ENCODE measurements around the gene BUB3. TPM values are rescaled to one million over a fixed set of nuclear protein-coding genes. Genes with fewer than 3 reads are reported as not detected.

The BUB3 gene, protein sequence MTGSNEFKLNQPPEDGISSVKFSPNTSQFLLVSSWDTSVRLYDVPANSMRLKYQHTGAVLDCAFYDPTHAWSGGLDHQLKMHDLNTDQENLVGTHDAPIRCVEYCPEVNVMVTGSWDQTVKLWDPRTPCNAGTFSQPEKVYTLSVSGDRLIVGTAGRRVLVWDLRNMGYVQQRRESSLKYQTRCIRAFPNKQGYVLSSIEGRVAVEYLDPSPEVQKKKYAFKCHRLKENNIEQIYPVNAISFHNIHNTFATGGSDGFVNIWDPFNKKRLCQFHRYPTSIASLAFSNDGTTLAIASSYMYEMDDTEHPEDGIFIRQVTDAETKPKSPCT
- 131 and 163 TPM in 2 replicates for total RNA-seq

DNA sequence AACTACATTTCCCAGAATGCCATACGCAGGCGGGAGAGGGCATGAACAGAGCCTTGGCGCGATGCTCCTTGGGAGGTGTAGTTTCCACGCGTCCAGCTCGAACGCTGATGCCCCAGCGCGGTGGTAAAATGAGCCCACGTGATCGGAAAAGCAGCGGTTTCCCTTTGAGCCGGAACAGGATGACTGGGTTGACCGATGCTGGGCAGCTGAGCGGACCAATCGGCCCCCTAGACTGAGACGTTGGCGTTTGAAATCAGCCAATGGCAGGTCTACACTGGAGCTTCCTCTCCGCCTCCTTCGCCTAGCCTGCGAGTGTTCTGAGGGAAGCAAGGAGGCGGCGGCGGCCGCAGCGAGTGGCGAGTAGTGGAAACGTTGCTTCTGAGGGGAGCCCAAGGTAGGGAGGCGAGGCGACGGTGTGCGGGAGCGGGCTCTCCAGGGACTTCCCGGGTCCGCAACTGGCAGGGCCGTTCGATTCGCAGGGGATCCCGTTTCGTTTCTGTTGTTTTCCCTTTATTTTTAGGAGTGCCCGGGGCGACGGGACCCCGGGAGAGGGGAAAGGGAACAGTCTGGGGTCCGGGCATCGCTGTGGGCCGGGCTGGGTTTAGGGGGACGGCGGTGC is at the start of gene BUB3:
Gene BUB3, plus strand, starts transcription at position 311 of the 619 bp plus-strand sequence. CDS start 516 bp downstream, outside the sequence.
- DNase-seq (ENCODE audit: low read depth in 2 of 2): peak; percentile 100

- DNase-seq (ENCODE audit: low read depth in 2 of 2): no peak
Measured at GRCh38 chr10:123109466-123109865, 44.7 kb upstream of the BUB3 start.

- no peak for DNase-seq (ENCODE audit: low read depth in 2 of 2)
Measured at GRCh38 chr10:123117644-123118417, 36.4 kb upstream of the BUB3 start.

- DNase-seq (ENCODE audit: low read depth in 2 of 2): no peak
Measured at GRCh38 chr10:123119081-123119480, 35.1 kb upstream of the BUB3 start.

GRCh38 chr10:123126246-123126645 is 28.0 kb upstream of the BUB3 start:
- DNase-seq (ENCODE audit: low read depth in 2 of 2): no peak

- DNase-seq (ENCODE audit: low read depth in 2 of 2): no peak
Measured at GRCh38 chr10:123129618-123130271, 24.5 kb upstream of the BUB3 start.

DNA sequence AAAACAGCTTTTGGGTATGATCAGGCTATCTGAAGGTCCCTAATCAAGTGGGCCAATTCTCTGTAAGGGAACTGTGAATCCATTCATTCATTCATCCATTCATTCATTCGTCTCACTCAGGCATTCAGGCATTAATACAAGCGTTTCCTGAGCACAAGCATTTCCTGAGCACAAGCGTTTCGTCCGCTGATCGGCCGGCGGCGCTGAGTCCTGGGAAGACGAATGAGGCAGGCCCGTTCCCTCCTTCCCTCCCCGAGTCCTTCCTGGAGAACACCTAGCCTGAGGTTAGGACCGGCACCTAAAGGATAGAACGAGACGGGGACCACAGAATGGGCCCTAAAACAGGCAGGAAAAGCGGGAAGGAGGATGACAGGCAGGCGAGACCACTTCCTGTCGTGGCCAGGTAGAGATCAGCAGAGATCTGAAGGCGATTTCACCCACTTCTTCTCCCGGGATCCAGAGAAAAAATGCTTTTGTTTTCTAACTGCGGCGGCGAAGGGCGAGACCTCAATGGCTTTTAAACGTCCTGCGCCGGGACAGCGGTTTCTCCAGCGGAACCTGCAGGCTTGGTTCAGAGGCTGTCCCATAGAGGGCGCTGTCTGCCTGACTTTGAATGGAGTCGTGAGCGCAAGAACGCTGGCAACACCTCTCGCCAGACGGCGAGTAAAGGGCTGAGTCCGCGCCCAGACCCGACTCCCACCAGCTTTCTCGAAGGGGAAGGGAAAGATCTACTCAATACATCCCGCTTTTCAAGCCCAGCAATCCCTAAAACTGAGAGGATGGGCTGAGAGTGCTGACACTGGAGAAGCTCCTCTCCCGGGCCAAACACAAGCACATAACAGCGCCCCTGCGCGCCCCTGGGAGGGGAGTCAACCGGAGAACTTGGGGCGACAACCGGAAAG is 21.4 kb upstream of the BUB3 start:
- DNase-seq (ENCODE audit: low read depth in 2 of 2): peak; percentile 86 to 89

DNA sequence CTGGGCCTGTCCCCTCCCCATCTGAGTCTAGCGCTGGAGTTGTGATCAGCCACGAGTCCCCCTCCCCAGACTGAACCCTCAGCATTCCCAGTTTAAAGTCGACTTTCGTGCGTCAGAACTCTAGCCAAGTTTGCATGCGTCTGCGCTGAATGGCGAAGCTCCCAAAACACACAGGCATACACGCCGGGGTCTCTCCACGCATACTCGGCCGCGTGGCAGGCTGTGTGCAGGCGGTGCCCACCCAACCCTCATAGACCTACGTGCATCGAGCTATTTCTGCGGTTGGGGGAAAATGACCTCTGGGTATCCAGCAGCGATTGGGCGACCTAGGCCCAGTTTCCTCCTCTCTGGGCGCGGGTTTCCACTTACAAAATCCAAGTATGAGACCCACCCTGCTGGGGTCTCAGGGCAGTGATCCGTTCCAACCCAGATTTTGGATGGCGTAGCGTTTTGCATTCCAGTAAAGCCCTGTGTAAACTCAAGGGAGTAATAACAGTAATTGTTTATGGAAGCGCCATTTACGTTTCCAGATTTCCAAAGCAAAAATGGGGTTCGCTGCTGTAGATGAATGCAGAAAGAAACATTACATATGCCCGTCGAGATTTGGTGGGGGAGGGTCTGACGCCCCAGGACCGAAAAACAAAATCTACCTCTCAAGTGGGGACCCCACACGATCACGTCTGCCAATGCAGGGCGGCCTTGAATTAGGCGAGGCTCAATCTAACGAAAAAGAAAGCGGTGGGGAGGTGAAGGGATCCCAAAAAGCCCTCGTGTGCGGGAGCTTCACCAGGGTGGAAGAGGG is 20.5 kb upstream of the BUB3 start:
- DNase-seq (ENCODE audit: low read depth in 2 of 2): no peak

GRCh38 chr10:123134343-123134914 is 19.8 kb upstream of the BUB3 start:
- no peak for DNase-seq (ENCODE audit: low read depth in 2 of 2)

DNA sequence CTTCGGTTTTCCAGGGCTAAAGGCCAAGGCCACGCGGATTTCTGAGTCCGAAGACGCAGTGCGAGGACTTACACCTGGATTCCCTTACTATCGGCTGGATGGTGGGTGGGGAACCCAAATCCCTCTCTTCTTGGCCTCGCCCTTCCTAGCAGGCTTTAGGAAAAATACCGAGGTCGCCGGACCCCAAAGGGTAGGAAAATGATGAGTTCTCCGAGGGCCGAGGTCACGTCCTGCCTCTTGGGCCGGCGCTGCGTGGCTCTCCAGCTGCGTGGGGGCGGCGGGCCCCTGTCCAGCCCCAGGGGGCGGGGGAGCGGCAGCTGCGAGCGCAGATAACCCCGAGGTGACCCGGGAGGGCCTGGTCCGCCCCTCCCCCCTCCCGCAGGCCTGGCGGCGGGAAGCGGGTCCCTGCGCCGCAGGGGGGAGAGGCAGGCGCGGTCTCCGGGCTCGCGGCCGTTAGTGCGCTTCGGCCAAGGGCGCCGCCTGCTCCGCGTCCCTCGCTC is 19.2 kb upstream of the BUB3 start:
- no peak for DNase-seq (ENCODE audit: low read depth in 2 of 2)

DNA sequence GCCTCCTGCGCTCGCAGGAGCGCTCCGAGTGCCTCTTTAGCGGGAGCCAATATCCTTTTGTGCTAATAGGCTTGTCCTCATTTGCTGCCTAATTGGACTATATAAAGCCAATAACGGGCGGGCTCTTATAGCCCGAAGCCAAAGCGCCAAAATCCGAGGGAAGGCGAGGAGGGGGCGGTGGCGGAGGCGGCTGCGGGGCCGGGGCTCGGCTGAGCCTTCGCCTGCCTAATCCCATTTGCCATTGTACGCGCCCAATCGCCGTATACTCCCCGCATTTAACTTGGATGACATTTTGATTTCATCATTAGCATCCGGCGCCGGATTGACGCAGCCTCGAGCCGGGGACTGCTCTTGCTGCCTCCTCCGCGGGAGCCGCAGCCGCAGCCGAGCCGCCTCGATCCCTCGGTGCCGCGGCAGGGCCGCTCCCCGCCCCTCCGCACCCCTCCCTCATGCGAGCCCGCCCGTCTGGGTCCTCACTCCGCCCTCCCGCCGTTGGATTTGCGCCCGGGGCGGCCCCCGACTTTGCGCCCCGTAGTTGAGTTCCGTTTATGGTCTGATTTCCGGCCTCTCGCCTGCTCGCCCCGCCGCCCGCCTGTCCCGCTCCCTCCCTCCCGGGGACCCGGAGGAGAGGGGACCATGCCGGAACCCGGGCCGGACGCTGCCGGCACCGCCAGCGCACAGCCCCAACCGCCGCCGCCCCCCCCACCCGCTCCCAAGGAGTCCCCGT is 18.6 kb upstream of the BUB3 start, which contains the start of gene HMX3:
Gene HMX3, plus strand, starts transcription at position 556 of the 727 bp plus-strand sequence. Its CDS starts 81 bp downstream, at position 637.
- DNase-seq (ENCODE audit: low read depth in 2 of 2): no peak

DNA sequence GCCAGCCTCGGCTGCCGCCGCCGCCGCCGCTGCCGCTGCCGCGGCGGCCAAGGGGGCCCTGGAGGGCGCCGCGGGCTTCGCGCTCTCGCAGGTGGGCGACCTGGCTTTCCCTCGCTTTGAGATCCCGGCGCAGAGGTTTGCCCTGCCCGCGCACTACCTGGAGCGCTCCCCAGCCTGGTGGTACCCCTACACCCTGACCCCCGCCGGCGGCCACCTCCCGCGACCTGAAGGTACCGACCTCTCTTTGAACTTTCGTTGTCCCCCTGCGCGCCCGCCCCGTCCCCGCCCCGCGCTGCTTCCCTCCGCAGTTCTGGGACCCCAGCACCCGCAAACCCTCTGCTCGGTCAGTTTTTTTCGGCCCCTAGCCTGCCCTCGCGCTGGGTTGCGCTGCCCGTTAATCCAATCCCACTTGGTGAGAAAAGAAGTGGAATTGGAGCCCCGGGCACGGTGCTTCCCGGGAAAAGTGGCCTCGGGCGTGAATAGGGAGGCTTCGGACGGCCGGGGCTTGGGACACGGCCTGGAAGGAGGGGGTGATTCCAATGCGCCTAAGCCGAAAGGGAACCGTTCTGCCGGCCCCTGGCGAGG is 17.9 kb upstream of the BUB3 start:
- DNase-seq (ENCODE audit: low read depth in 2 of 2): no peak

DNA sequence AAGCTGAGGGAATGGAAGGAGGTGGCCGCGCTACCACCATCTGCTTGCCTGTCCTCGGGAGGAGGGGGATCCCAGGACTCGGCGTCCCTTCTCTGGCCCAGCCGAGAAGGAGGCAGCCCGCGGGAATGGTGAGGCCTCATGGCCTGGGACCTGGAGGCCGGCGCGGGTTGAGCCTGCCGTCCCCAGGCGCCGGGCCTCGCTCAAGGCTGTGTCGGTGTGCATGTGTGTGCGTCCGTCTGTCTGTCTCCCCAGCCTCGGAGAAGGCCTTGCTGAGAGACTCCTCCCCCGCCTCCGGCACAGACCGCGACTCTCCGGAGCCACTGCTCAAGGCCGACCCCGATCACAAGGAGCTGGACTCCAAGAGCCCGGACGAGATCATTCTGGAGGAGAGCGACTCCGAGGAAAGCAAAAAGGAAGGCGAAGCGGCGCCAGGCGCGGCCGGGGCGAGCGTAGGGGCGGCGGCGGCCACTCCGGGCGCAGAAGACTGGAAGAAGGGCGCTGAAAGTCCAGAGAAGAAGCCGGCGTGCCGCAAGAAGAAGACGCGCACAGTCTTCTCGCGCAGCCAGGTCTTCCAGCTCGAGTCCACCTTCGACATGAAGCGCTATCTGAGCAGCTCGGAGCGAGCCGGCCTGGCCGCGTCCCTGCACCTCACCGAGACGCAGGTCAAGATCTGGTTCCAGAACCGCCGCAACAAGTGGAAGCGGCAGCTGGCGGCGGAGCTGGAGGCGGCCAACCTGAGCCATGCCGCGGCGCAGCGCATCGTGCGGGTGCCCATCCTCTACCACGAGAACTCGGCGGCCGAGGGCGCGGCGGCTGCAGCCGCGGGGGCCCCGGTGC is 17.2 kb upstream of the BUB3 start:
- DNase-seq (ENCODE audit: low read depth in 2 of 2): no peak

DNA sequence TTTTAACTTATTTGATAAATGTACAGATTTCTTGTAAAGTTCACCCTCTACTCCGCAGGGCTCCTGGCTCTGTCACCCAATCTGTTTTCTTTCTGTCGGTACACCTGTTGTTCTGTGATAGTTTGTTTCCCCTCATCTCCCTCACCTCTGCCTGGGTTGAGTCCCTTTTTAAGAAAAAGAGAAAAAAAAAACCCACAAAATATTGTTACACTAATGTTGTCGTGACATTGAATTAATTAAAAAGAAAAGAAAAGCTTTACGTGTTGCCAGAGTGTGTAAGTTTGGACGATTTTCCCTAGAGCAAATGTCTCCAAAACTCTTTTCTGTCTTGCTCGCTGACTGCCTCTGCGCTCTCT is 15.1 kb upstream of the BUB3 start:
- no peak for DNase-seq (ENCODE audit: low read depth in 2 of 2)

GRCh38 chr10:123139521-123140163 is 14.6 kb upstream of the BUB3 start:
- no peak for DNase-seq (ENCODE audit: low read depth in 2 of 2)

DNA sequence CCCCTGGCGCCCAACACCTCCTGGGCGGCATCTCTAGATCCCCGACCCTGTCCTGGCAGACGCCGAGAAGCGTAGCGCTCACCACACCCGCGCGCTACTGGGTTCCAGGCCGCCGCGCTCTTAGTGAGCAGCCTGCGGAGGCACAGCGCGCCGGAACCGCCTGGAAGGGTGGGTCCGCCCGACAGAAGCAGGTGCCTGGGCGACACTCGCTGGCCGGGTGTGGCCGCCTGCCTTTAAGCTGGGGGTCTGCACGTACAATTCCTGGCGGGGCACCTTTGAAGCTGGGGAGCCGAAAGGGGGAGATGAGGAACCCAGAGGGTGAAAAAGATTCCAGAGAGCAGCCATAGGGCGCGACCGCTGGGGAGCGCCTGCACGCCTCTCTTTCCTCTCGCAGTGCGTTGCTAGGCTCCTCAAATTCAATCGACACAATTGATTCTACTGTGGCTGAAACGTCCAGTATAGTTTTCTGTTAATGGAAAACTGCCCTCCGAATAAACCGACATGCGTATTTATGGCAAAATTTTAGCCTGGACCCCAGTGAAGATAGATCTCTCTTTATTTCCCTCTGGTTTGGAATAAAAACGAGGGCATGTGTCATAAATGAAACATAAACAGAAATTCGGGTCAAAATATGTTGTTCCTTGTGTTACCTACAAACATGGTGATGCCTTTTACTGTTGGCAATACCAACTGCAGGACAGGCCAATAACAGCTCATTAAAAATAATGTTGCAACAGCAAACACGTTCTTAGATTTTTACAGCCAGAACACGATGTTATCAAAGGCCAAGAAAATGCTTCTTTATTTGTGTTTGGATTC is 13.8 kb upstream of the BUB3 start:
- DNase-seq (ENCODE audit: low read depth in 2 of 2): no peak

Data from lung microvascular endothelial cell (primary cell).